Measurements from ENCODE around the gene DNAJB11.

Gene DNAJB11

GRCh38 chr3:186538779-186539178 lies 31.7 kb upstream of the DNAJB11 start:
- H3K4me3 ChIP-seq (replicated peaks in 1 of 2; ENCODE audit: low read depth in 2 of 2, low read length in 2 of 2), result no peak overlapping the region
- no peak for TF ChIP-seq CTCF (IDR thresholded peaks at IDR 0.05; ENCODE audit: low read depth, low read length)
- no peak for DNase-seq (ENCODE audit: low read depth in 2 of 2)

GRCh38 chr3:186540221-186540834 lies 30.2 kb upstream of the DNAJB11 start:
- TF ChIP-seq CTCF (IDR thresholded peaks at IDR 0.05; ENCODE audit: low read depth, low read length), result peak; percentile 58
- no peak overlapping the region for H3K4me3 ChIP-seq (replicated peaks in 1 of 2; ENCODE audit: low read depth in 2 of 2, low read length in 2 of 2)
- DNase-seq (ENCODE audit: low read depth in 2 of 2), result peak; percentile 75 to 86

DNA sequence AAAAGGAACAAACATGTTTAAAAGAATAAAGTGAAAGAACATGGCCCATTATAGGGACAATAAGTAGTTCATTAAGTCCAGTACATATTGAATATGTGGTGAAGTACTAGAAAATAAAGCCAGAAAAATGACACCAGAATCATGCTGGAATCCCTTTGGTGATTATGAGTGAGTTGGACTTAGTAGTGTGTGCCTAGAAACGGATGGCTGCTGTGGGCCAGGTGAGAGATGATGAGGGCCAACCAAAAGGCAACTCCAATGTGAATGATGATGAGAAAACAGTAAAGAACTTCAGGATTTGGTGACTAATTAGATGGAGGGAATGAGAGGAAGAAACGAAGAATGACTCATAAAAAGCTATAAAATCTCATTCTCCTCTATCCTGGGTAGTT lies 29.7 kb upstream of the DNAJB11 start:
- no peak overlapping the region for H3K4me3 ChIP-seq (replicated peaks in 1 of 2; ENCODE audit: low read depth in 2 of 2, low read length in 2 of 2)

GRCh38 chr3:186544281-186544680 lies 26.2 kb upstream of the DNAJB11 start, which contains the start of gene CRYGS:
Gene CRYGS, minus strand, starts transcription at chr3:186544380. Its CDS starts 54 bp downstream, at chr3:186544326.
- no peak for DNase-seq (ENCODE audit: low read depth in 2 of 2)
- no peak within 1 kb of the TSS for H3K4me3 ChIP-seq (replicated peaks in 1 of 2; ENCODE audit: low read depth in 2 of 2, low read length in 2 of 2)
- no peak for TF ChIP-seq CTCF (IDR thresholded peaks at IDR 0.05; ENCODE audit: low read depth, low read length)

More for the DNA sequence above, 29.7 kb upstream of the DNAJB11 start:
- no peak for TF ChIP-seq CTCF (IDR thresholded peaks at IDR 0.05; ENCODE audit: low read depth, low read length)
- DNase-seq (ENCODE audit: low read depth in 2 of 2), result peak in 1 of 2 donors; percentile 40

- no peak for TF ChIP-seq CTCF (IDR thresholded peaks at IDR 0.05; ENCODE audit: low read depth, low read length)
- no peak overlapping the region for H3K4me3 ChIP-seq (replicated peaks in 1 of 2; ENCODE audit: low read depth in 2 of 2, low read length in 2 of 2)
- no peak for DNase-seq (ENCODE audit: low read depth in 2 of 2)
These were observed 21.0 kb upstream of the DNAJB11 start for GRCh38 chr3:186549497-186549896.

- H3K4me3 ChIP-seq (replicated peaks in 1 of 2; ENCODE audit: low read depth in 2 of 2, low read length in 2 of 2), result no peak overlapping the region
- TF ChIP-seq CTCF (IDR thresholded peaks at IDR 0.05; ENCODE audit: low read depth, low read length), result no peak
- DNase-seq (ENCODE audit: low read depth in 2 of 2), result no peak
These were observed 19.1 kb upstream of the DNAJB11 start for GRCh38 chr3:186551387-186551786.
